Forelimb muscle (tissue), 1 donor: ENCODE data around the gene VAMP2. TPM values are rescaled to one million over a fixed set of nuclear protein-coding genes. Genes with fewer than 3 reads are reported as not detected.
A peak's percentile ranks its signal among the peaks of the same experiment; 100 is the strongest.

ENCODE experiments used
- DNase-seq: peaks from one replicate; pipeline ENCODE4 v3.0.0-alpha.2; 2013; ENCODE audit warnings: low read depth
- polyA plus RNA-seq: library from polyadenylated mRNA; unstranded; fragments of 120-200 nt; gene quantifications from one replicate; pipeline ENCODE4 v1.2.1, GENCODE V29; 2013; ENCODE audit not compliant: insufficient read length

VAMP2 gene
- 61.9 TPM for polyA plus RNA-seq

- DNase-seq = no peak
These were observed at the start of gene VAMP2 for GRCh38 chr17:8162233-8162996. VAMP2 (minus strand) TSS chr17:8162948; CDS start chr17:8162879, 69 bp downstream.

DNA sequence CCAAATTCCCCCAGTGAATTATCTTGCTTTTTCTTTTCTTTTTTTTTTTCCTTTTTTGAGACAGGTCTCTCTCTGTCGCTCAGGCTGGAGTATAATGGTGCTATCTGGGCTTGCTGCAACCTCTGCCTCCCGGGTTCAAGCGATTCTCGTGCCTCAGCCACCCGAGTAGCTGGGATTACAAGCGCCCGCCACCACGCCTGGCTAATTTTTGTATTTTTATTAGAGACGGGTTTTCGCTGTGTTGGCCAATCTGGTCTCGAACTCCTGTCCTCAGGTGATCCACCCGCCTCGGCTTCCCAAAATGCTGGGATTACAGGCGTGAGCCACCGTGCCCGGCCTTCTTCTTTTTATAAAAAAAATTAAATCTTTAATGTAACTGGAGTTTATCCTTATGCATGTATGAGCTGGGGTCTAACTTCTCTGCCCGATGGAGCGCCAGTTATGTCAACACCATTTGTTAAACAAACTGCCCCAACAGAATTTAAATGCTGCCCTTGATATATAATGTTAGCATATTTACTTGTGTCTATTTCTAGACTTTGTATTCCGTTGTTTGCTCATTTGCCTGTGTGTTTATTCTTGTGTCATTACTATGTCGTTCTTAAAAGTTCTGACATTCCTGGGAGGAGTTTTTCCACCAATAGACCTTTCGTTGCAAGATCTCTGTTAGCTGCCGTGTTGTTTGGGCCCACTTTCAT is 48.2 kb upstream of the VAMP2 start:
- DNase-seq = no peak

DNA sequence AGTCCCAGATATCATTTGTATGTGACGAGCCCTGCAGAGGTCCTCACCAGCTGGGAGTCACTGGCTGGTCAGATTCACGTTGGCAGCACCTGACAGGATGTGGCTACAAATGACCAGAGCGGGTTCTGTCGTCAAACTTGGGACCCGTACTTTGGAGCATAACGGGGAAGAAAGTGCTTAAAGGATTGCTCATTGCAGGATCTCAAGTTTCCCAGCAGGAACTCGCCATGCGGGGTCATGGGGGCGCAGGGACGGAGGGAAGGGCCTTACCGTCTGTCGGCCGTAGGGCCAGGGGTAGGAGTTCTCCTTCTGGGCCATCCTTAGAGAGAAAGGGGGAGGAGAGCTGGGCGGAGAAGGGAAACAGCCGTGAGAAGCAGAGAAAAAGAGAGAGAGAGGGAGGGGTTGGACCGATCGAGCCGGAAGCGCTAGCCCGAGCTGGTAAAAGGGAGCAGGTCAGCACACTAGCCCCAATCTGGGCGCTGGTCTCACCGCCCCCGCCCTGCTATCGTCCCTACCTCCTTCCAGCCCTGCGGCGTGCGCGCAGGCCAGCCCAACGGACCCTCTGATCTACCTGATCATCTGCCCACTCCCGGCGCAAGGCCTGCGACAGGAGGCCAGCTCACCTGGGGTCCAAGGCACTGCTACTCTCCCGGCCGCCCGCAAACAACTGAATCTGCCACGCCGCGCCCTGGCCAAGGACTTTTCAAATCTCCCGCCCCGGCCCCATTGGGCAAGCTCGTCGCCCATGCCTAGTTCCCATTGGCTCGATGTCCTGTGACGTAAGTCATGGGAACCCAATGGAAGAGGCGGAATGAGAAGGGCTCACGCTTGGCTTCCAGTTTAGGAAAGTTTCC is 47.4 kb upstream of the VAMP2 start, which contains the start of gene AURKB:
Gene AURKB (minus strand): TSS at position 669 of the 854 bp plus-strand sequence. CDS start 351 bp downstream, at position 318.
- peak; percentile 99 for DNase-seq

DNA sequence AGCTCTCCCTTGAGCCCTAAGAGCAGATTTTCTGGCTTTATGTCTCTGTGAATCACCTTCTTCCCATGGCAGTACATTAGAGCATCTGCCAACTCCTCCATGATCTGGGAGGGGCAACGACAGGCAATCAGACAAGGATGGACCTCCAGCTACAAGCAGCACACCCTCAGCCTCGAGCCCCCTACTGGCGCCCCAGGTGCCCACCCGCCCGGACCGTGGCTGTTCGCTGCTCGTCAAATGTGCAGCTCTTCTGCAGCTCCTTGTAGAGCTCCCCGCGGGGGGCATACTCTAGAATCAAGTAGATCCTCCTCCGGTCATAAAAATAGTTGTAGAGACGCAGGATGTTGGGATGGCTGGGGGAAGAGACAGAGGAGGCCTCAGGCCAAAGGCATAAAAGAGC is 43.8 kb upstream of the VAMP2 start:
- DNase-seq = no peak

DNA sequence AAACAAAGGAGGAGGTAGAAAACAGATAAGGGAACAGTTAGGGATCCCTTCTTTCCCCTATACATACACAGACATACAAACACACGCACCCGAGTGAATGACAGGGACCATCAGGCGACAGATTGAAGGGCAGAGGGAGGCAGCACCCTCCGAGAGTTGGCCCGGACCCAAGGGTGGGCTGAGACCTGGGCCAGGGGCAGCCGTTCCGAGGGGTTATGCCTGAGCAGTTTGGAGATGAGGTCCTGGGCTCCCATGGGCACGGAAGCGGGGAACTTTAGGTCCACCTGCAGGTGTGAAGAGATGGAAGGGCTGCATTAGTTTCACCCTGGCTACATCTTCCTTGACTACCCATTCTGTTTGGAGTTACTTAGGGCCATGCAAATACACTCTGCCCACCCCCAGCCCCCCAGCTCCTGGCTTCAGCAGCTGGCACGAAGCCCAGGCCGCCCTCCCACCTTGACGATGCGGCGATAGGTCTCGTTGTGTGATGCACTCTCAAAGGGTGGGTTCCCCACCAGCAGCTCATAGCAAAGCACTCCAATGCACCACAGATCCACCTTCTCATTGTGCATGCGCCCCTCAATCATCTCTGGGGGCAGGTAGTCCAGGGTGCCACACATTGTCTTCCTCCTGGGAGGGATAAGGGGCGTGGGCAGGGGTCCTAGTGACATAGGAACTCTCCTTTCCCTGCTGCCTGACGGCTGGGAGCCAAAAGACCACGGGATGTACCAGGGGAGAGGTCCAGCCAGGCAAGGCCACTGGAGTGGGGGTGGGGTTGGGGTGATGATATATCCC is 42.2 kb upstream of the VAMP2 start:
- no peak for DNase-seq

- peak; percentile 88 for DNase-seq
These were observed 29.5 kb upstream of the VAMP2 start for GRCh38 chr17:8192070-8192815.

DNA sequence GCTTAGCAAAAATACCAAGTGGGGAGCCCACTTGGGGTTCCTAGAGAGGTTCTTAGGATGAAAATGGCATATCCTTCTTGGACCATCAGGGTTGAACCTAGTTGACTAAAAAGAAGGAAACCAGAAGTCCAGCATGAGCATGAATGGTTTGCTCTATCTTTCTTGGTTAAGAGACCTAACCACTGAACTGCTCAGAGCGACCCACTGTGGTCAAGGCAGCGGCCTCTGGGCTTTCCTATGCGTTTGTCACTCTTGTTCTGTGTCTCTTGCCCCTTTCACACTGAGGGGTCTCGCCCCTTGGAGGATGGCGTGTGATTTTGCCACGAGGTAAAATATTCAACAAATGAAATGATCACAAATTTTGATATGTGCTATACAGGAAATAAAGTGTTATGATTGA is 27.8 kb upstream of the VAMP2 start:
- no peak for DNase-seq

DNA sequence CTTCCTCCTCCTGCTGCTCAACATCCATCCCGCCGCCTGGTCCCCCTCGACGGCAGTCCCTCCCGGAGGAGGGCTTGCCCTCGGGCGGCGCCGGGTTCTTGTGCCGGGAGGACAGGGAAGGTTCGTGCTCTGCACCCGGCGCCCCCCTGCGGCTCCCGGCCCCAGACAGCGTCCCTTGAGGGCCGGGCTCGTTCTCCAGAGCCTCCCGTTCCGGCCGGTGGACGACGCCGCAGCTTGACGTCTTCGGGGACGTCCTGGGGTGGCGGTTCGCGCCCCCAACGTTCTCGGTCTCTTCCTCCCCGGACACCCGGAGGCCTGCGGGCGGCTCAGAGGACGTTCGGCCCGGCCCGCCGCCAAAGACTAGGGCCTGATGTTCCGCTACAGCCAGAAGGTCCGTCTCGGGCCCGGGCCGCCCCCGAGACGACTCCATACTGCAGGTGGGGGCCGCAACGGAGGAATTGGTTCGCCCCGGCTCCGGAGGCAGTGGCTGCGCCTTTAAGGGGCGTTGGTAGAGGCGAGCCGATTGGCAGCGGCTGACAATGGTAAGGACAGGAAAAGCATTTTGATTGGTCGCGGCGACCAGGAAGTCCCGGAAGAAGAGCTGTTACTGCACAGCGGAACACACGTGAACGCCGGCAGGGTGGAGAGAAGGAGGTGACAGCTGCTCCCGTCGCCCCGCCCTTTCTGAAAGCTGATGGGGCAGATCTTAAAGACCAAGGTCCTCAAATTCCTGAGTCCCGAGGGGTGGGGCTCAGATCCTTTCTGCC is 27.1 kb upstream of the VAMP2 start, which contains the start of gene BORCS6:
Gene BORCS6 (minus strand): TSS at position 470 of the 767 bp plus-strand sequence. CDS start 40 bp downstream, at position 430.
- peak; percentile 97 for DNase-seq

DNA sequence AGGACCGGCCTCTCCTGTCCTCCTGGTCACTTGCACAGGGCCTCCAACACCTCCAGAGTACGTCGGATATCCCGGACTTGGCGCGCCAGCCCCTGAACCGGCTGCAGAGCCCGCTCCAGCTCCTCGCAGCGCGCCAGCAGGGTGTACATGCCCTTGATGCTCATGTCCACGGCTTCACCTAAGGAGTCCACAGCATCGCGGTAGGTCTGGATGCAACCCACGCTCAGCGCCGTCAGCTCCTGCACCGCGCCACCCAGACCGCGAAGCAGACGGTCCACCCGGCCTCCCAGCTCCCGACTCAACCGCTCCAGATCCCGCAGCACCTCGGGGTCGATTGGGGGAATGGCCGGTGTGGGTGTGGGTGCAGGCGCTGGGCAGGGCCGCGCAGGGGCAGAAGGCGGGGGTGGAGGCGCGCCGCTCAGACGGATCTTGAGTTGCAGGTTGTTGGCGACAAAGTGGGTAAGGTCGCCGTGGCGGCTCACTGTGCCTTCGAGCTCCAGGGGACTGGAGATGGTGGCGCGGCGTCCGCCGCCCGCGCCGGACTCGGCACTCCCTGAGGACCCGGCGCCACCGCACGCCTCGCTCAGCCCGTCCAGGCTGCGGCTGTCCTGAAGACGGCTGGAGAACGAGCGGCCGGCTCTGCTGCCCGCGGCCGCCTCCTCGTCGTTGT is 26.4 kb upstream of the VAMP2 start:
- DNase-seq = no peak

DNA sequence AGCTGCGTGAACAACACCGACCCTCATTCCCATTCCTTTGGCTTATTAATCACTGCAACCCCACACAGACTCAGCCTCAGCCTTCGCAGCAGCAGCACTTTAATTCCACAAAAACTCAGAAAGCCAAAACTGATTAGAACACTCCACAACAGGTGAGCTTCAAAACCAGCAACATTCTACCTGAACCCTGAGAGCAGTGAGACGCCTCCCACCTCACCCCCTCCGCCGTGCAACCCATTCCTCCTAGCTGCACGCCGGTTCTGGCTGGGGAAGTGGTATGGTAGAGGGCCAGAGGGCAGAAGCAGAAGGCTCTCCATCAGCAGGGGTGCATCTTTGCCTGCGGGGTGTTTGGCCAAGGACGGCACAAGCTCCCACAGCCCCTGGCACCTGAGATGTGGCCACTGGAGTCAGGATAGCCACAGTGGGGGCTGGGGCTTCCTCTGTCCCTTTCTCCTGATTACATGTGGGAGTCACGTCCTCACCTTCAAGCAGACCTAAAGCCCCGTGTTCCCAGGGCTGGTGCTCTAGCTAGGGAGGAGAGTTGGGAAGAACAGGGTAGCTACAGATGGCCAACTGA is 25.6 kb upstream of the VAMP2 start:
- no peak for DNase-seq

- DNase-seq = peak; percentile 98
These were observed 24.9 kb upstream of the VAMP2 start for GRCh38 chr17:8187517-8188262.

- DNase-seq = peak; percentile 94
These were observed 24.2 kb upstream of the VAMP2 start for GRCh38 chr17:8186787-8187516.

- DNase-seq = no peak
These were observed 23.7 kb upstream of the VAMP2 start for GRCh38 chr17:8186446-8186786.

GRCh38 chr17:8185582-8186445 is 23.1 kb upstream of the VAMP2 start:
- DNase-seq = no peak

GRCh38 chr17:8176998-8177731 is 14.4 kb upstream of the VAMP2 start:
- DNase-seq = no peak
